HCT116 (cell line): ENCODE results near the gene NHSL1. TPM values are rescaled to one million over a fixed set of nuclear protein-coding genes. Genes with fewer than 3 reads are reported as not detected.

ENCODE experiments used
- ATAC-seq: fragments of 200-7000 bp; cut with Tn5 transposase; 2 replicates; pipeline ENCODE4 v1.9.1; 2020; ENCODE audit warnings: mild to moderate bottlenecking, moderate library complexity
- BruUV-seq: library from RNA; stranded (reverse); fragments of 400-500 nt; replicated peaks from 2 replicates; lab custom pipeline; 2021; lab: Mats Ljungman, UMichigan
- CTCF ChIA-PET: fragments of 300-600 bp; sonication (Branson Sonifier 250); formaldehyde crosslinking; loops from one replicate; lab custom pipeline; 2021; ENCODE audit warnings: antibody characterized with exemption; lab: Charles Lee
- POLR2A ChIA-PET: fragments of 300-600, 350-600 bp; sonication (Branson Sonifier 250); formaldehyde crosslinking; loops from one replicate; lab custom pipeline; 2021; ENCODE audit warnings: antibody characterized with exemption; lab: Charles Lee
- RAD21 ChIA-PET, 2 experiments: fragments of 300-600 bp; sonication (Branson Sonifier 250); formaldehyde crosslinking; loops; one replicate each; lab custom pipeline; 2023; ENCODE audit warnings: low total read pairs in 2 of 2; ENCODE audit not compliant: uncharacterized antibody in 2 of 2, unreplicated experiment in 2 of 2, low non-redundant PET in 1 of 2; lab: Charles Lee
- DNase-seq: peaks from one replicate; pipeline ENCODE4 v3.0.0-alpha.2; 2010; ENCODE audit warnings: low read depth, low spot score
- H2AFZ ChIP-seq: fragments of 200-600 bp; shearing (Covaris generic), sonication (generic); 2 replicates; pipeline ENCODE4 v1.6.1; 2017; ENCODE audit warnings: low read depth, mixed run types, mixed read lengths, antibody characterized with exemption, low read length; ENCODE audit not compliant: poor library complexity, severe bottlenecking
- H3K27ac ChIP-seq: 2 replicates; pipeline ENCODE4 v1.5.1; 2012; ENCODE audit warnings: low read depth, low read length
- H3K27me3 ChIP-seq: fragments of 200-600 bp; sonication (generic); 2 replicates; pipeline ENCODE4 v1.6.1; 2016; ENCODE audit warnings: mixed run types, low read length, mixed read lengths; ENCODE audit not compliant: insufficient read depth
- H3K36me3 ChIP-seq, 2 experiments: fragments of 200-500 bp in 1 of 2; fragments of 200-600 bp in 1 of 2; sonication (Bioruptor generic) in 1 of 2; sonication (generic) in 1 of 2; 2 replicates each; pipeline versions ENCODE4 v1.5.1 to v1.6.1; 2014 to 2016; ENCODE audit warnings: low read length in 2 of 2, inconsistent platforms in 1 of 2, mixed read lengths in 1 of 2, mixed run types in 1 of 2; ENCODE audit not compliant: insufficient read depth in 2 of 2, control insufficient read depth in 1 of 2
- H3K4me1 ChIP-seq, 2 experiments: fragments of 200-600 bp in 1 of 2; sonication (generic) in 1 of 2; 2 replicates each; pipeline versions ENCODE4 v1.5.1 to v1.6.1; 2012 to 2017; ENCODE audit warnings: low read length in 2 of 2, inconsistent platforms in 1 of 2, mild to moderate bottlenecking in 1 of 2, mixed read lengths in 1 of 2, mixed run types in 1 of 2, moderate library complexity in 1 of 2; ENCODE audit not compliant: insufficient read depth in 2 of 2, control insufficient read depth in 1 of 2
- H3K4me2 ChIP-seq: fragments of 200-600 bp; sonication (generic); 2 replicates; pipeline ENCODE4 v1.6.1; 2017; ENCODE audit warnings: mixed run types, low read length, mixed read lengths
- H3K4me3 ChIP-seq, 2 experiments: fragments of 200-600 bp in 1 of 2; sonication (generic) in 1 of 2; replicated peaks in 1 of 2; 2 replicates each; pipeline ENCODE4 v1.5.1; 2011 to 2016; ENCODE audit warnings: low read length in 2 of 2, control low read depth in 1 of 2, low read depth in 1 of 2, mild to moderate bottlenecking in 1 of 2, mixed read lengths in 1 of 2, mixed run types in 1 of 2
- H3K79me2 ChIP-seq: fragments of 200-600 bp; sonication (generic); 2 replicates; pipeline ENCODE4 v1.6.1; 2017; ENCODE audit warnings: mild to moderate bottlenecking, mixed run types, low read length, moderate library complexity, mixed read lengths; ENCODE audit not compliant: insufficient read depth
- H3K9ac ChIP-seq: fragments of 200-600 bp; sonication (generic); 2 replicates; pipeline ENCODE4 v1.6.1; 2016; ENCODE audit warnings: low read length, mixed read lengths
- H3K9me2 ChIP-seq: fragments of 200-600 bp; sonication (generic), shearing (Covaris generic); 2 replicates; pipeline ENCODE4 v1.6.1; 2017; ENCODE audit warnings: mixed run types, mild to moderate bottlenecking, moderate library complexity; ENCODE audit not compliant: insufficient read depth
- H3K9me3 ChIP-seq, 2 experiments: fragments of 200-500 bp in 1 of 2; fragments of 200-600 bp in 1 of 2; sonication (Bioruptor generic) in 1 of 2; sonication (generic) in 1 of 2; 2 replicates each; pipeline ENCODE4 v1.6.1; 2014 to 2017; ENCODE audit warnings: low read length in 2 of 2, mixed read lengths in 2 of 2, inconsistent platforms in 1 of 2, low read depth in 1 of 2, mild to moderate bottlenecking in 1 of 2, mixed run types in 1 of 2, moderate library complexity in 1 of 2; ENCODE audit not compliant: control insufficient read depth in 1 of 2, insufficient read depth in 1 of 2
- H4K20me1 ChIP-seq: fragments of 200-600 bp; sonication (generic), shearing (Covaris generic); 2 replicates; pipeline ENCODE4 v1.6.1; 2017; ENCODE audit warnings: mixed run types, mild to moderate bottlenecking, moderate library complexity; ENCODE audit not compliant: insufficient read depth
- ATF3 ChIP-seq: IDR thresholded peaks from 2 replicates; pipeline ENCODE4 v1.6.1; 2012
- CEBPB ChIP-seq: IDR thresholded peaks from 2 replicates; pipeline ENCODE4 v1.6.1; 2012; ENCODE audit warnings: low read depth
- CTCF ChIP-seq, 3 experiments: fragments of 200-600 bp in 1 of 3; sonication (generic) in 1 of 3; IDR thresholded peaks in 2 of 3; conservative IDR thresholded peaks in 1 of 3; 2 replicates each; pipeline ENCODE4 v1.5.1; 2012 to 2017; ENCODE audit warnings: low read depth in 2 of 3, low read length in 2 of 3, antibody characterized with exemption in 1 of 3, borderline replicate concordance in 1 of 3, control low read depth in 1 of 3, mild to moderate bottlenecking in 1 of 3, mixed read lengths in 1 of 3, mixed run types in 1 of 3, moderate library complexity in 1 of 3; ENCODE audit not compliant: insufficient read depth in 1 of 3
- EGR1 ChIP-seq: IDR thresholded peaks from 2 replicates; pipeline ENCODE4 v1.6.1; 2012; ENCODE audit warnings: low read depth
- ELF1 ChIP-seq: IDR thresholded peaks from 2 replicates; pipeline ENCODE4 v1.6.1; 2012; ENCODE audit warnings: low read depth, borderline replicate concordance
- FOSL1 ChIP-seq: IDR thresholded peaks from 2 replicates; pipeline ENCODE4 v1.6.1; 2012; ENCODE audit warnings: low read depth
- POLR2A ChIP-seq: IDR thresholded peaks from 2 replicates; pipeline ENCODE4 v1.7.0; 2011; ENCODE audit warnings: borderline replicate concordance; ENCODE audit not compliant: insufficient read depth, insufficient read length; ENCODE audit errors: extremely low read depth
- POLR2AphosphoS5 ChIP-seq: IDR thresholded peaks from 2 replicates; pipeline ENCODE4 v1.6.1; 2011; ENCODE audit warnings: mild to moderate bottlenecking, low read depth, low read length, moderate library complexity
- REST ChIP-seq: IDR thresholded peaks from 2 replicates; pipeline ENCODE4 v1.6.1; 2012; ENCODE audit warnings: low read depth
- SIN3A ChIP-seq: IDR thresholded peaks from 2 replicates; pipeline ENCODE4 v1.6.1; 2012; ENCODE audit warnings: low read depth
- SP1 ChIP-seq: IDR thresholded peaks from 2 replicates; pipeline ENCODE4 v1.6.1; 2012; ENCODE audit warnings: low read depth
- SRF ChIP-seq: IDR thresholded peaks from 2 replicates; pipeline ENCODE4 v1.6.1; 2012; ENCODE audit warnings: low read depth
- TCF7L2 ChIP-seq: IDR thresholded peaks from 2 replicates; pipeline ENCODE4 v1.7.0; 2011; ENCODE audit warnings: borderline replicate concordance, inconsistent platforms; ENCODE audit not compliant: insufficient read depth, insufficient read length; ENCODE audit errors: extremely low read depth
- intact Hi-C: fragments of 100-400 bp; cut with micrococcal nuclease; formaldehyde crosslinking; loops from 2 replicates; pipeline ENCODE4 v1.10.0; 2022
- total RNA-seq: library from RNA; stranded (reverse); gene quantifications from one replicate; pipeline ENCODE4 v1.2.1, GENCODE V29; 2021; ENCODE audit not compliant: unreplicated experiment

NHSL1 gene
- total RNA-seq, 1 experiment from 2014 or later, result 15.4 TPM

- no peak for TF ChIP-seq REST
- no peak for TF ChIP-seq CEBPB
- TF ChIP-seq, all 23 proteins: peak for 0
Measured at GRCh38 chr6:138494312-138494711, 5.0 kb downstream of the NHSL1 start (continued).

- ChIA-PET POLR2A (no interaction called here), CTCF (no interaction called here), RAD21 (no interaction called here)
- H3K79me2 ChIP-seq, result no peaks in the 10 kb centered on the region
- no peak for TF ChIP-seq CEBPB
- no peak for TF ChIP-seq POLR2A
- no peak for TF ChIP-seq ATF3
- no peak for TF ChIP-seq REST
- TF ChIP-seq ELF1, result no peak
- TF ChIP-seq TCF7L2, result no peak
- no peak for TF ChIP-seq CTCF (IDR thresholded peaks at IDR 0.05 in 2 of 3, conservative IDR thresholded peaks at IDR 0.05 in 1 of 3; ENCODE audit: borderline replicate concordance in 1 of 3, insufficient read depth in 1 of 3, low read depth in 2 of 3, low read length in 2 of 3)
- TF ChIP-seq EGR1, result no peak
- TF ChIP-seq POLR2AphosphoS5, result no peak
- TF ChIP-seq SIN3A, result no peak
- TF ChIP-seq SRF, result no peak
- TF ChIP-seq SP1, result no peak
- TF ChIP-seq FOSL1, result no peak
- H3K9me3 ChIP-seq, result no peaks in the 10 kb centered on the region
- no peaks in the 10 kb centered on the region; a peak in 1 of 4 replicates for H3K36me3 ChIP-seq
- no peak overlapping the region for H2AFZ ChIP-seq
- H3K4me3 ChIP-seq, result no peak overlapping the region
- H3K4me1 ChIP-seq, result no peaks in the 10 kb centered on the region
- no peaks in the 10 kb centered on the region for H3K9me2 ChIP-seq
- intact Hi-C loops, result no loop called here
- ATAC-seq (no peak), DNase-seq (no peak)
- BruUV-seq, result no TSS peak
- no peaks in the 10 kb centered on the region for H3K27me3 ChIP-seq
- no peak overlapping the region for H3K4me2 ChIP-seq
- no peak overlapping the region for H3K9ac ChIP-seq
- no peak overlapping the region for H3K27ac ChIP-seq
- no peaks in the 10 kb centered on the region for H4K20me1 ChIP-seq
Measured at GRCh38 chr6:138493413-138493812, 5.9 kb downstream of the NHSL1 start.
